HFF-Myc (cell line): ENCODE results near the gene TANC1.

Source experiments
- DNase-seq: peaks from one replicate; pipeline ENCODE4 v3.0.0-alpha.2; 2011; ENCODE audit warnings: low read depth; ENCODE audit errors: extremely low read depth
- H3K4me3 ChIP-seq: replicated peaks from 2 replicates; pipeline ENCODE4 v1.5.1; 2011; ENCODE audit warnings: low read depth, mild to moderate bottlenecking, control low read depth, low read length
- TF ChIP-seq, protein P1 (sequence below): IDR thresholded peaks from 2 replicates; pipeline ENCODE4 v1.5.1; 2012; ENCODE audit warnings: mild to moderate bottlenecking, low read depth, low read length, control low read depth; ENCODE audit errors: missing control alignments

TANC1 gene

DNA sequence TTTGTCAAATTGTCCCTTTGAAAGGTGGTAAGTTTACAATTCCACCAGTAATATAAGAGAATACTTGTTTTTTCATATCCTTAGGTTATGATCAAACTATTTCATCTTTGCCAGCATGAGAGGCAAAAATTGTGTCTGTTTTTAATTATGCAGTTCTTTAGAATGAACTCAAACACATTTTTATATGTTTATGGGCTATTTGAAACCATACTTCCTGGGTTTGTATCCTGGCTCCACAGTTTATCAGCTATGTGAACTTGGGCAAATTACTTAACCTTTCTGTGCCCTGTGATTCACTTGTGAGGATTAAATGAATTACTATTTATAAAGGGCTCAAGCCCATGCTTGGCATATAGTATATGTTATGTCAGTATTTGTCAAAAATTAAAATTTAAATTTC is 109.4 kb downstream of the TANC1 start:
- no peak overlapping the region for H3K4me3 ChIP-seq
- no peak for DNase-seq
- TF ChIP-seq, protein P1, sequence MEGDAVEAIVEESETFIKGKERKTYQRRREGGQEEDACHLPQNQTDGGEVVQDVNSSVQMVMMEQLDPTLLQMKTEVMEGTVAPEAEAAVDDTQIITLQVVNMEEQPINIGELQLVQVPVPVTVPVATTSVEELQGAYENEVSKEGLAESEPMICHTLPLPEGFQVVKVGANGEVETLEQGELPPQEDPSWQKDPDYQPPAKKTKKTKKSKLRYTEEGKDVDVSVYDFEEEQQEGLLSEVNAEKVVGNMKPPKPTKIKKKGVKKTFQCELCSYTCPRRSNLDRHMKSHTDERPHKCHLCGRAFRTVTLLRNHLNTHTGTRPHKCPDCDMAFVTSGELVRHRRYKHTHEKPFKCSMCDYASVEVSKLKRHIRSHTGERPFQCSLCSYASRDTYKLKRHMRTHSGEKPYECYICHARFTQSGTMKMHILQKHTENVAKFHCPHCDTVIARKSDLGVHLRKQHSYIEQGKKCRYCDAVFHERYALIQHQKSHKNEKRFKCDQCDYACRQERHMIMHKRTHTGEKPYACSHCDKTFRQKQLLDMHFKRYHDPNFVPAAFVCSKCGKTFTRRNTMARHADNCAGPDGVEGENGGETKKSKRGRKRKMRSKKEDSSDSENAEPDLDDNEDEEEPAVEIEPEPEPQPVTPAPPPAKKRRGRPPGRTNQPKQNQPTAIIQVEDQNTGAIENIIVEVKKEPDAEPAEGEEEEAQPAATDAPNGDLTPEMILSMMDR, result no peak

- TF ChIP-seq, protein P1, result no peak
- H3K4me3 ChIP-seq, result no peak overlapping the region
- DNase-seq, result no peak
Measured at GRCh38 chr2:159078443-159078842, 110.0 kb downstream of the TANC1 start.

DNA sequence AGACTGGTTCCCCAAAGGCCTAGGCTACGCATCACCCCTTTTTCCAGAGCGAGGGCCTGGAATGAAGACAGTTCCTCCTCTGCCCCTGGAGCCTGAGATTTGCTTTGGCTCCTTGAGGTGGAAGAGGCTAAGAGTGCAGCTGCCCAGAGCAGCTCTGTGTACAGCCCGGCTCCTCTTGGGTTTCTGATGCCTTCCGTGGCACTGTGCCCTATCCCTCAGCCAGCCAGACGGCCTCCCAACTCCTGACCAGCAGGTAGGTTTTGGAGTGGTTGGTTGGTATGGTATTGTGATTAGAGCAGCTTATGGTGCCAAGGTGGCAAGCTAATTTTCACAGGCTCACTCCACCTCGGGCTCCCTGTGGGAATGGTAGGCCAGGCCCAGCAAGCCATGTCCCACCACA is 112.2 kb downstream of the TANC1 start:
- DNase-seq, result no peak
- no peak overlapping the region for H3K4me3 ChIP-seq
- TF ChIP-seq, protein P1, result no peak

DNA sequence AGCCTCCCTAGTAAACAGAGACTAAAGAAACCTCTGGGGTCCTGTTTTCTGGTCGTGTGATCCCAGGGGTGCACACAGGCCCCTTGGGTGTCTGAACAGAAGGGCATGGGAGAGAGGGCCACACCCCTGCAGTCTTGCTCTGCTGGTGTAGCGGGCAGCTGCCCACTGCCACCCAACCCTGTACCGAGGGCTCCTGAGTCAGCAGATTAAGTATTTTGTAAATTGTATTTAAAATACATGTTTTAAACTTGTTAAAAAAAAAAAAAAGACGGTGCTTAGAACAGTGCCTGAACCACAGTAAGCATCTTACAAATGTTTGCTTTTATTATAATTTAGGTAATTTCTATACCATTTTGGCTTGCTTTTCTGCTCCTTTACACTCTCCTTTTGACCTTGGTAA is 113.7 kb downstream of the TANC1 start:
- TF ChIP-seq, protein P1, result no peak
- no peak for DNase-seq

DNA sequence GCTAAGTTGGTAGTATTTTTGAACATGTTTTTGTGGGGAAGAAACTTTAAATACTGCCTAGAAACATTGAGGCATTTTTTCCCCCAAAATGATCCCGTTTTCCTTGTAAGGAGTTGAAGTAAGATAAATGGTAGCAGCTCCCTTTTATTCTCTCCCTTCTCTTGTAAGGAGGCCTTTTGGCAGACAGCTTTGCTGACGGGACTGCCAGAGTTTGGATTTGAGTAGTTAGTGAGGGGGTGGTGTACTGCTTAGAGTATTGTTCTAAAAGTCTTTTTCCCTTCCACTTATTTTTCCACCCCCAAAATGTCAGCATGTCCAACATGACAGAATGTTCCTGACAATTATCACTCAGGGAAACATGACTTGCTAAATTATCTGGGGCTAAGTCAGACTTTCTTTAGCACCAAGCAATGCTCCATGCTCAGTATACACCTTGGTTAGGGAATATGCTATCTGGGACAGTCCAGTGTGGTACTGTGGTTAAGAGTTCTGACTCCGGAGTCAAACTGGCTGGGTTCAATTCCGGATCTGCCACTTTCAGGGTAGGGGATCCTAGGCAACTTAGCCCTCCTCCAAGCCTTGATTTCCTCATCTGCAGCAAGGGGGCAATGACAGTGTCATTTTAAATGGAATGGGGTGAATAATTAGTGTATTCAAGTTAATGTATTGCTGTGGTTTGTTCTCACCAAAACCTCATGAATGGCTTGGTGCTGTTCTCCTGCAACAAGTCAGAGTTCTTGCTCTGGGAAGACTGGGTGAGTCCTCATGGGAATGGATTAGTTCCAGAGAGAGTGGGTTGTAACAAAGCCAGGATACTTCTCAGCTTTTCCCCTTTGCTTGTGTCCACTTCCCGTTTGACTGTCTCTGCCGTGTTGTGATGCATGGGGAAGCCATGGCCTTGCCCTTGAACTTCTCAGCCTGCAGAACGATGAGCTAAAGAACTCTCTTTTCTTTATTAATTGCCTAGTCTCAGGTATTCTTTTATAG is 116.2 kb downstream of the TANC1 start:
- TF ChIP-seq, protein P1, result no peak
- no peak for DNase-seq
- H3K4me3 ChIP-seq, result no peak overlapping the region

More for the DNA sequence above, 113.7 kb downstream of the TANC1 start:
- H3K4me3 ChIP-seq, result no peak overlapping the region

GRCh38 chr2:159086342-159086741 is 117.9 kb downstream of the TANC1 start:
- TF ChIP-seq, protein P1, result no peak
- no peak overlapping the region for H3K4me3 ChIP-seq
- no peak for DNase-seq
